Osteoblast (primary cell): Measurements from ENCODE around the gene NKAIN2. TPM values are rescaled to one million over a fixed set of nuclear protein-coding genes. Genes with fewer than 3 reads are reported as not detected.

Experiments
- DNase-seq: peaks from one replicate; pipeline ENCODE4 v3.0.0; 2011; ENCODE audit warnings: low spot score, mixed read lengths; ENCODE audit not compliant: insufficient read length; ENCODE audit errors: missing footprints
- H2AFZ ChIP-seq: 2 replicates; pipeline ENCODE4 v1.6.0; 2011; ENCODE audit warnings: mild to moderate bottlenecking, low read length
- H3K27ac ChIP-seq: 2 replicates; pipeline ENCODE4 v1.5.1; 2011; ENCODE audit warnings: mild to moderate bottlenecking, low read depth, low read length, moderate library complexity
- H3K27me3 ChIP-seq: 2 replicates; pipeline ENCODE4 v1.6.0; 2012; ENCODE audit warnings: mild to moderate bottlenecking, control low read depth, inconsistent platforms, low read length, moderate library complexity; ENCODE audit not compliant: insufficient read depth
- H3K36me3 ChIP-seq: 2 replicates; pipeline ENCODE4 v1.5.1; 2011; ENCODE audit warnings: mild to moderate bottlenecking, low read length, control low read depth, moderate library complexity; ENCODE audit not compliant: insufficient read depth
- H3K4me1 ChIP-seq: 2 replicates; pipeline ENCODE4 v1.5.1; 2011; ENCODE audit warnings: mild to moderate bottlenecking, low read length, control low read depth, moderate library complexity; ENCODE audit not compliant: insufficient read depth
- H3K4me2 ChIP-seq: 2 replicates; pipeline ENCODE4 v1.6.0; 2011; ENCODE audit warnings: mild to moderate bottlenecking, low read length; ENCODE audit not compliant: insufficient read depth
- H3K4me3 ChIP-seq: fragments of 200-600 bp; sonication (generic); 3 replicates; pipeline ENCODE4 v1.5.1; 2012; ENCODE audit warnings: mild to moderate bottlenecking, low read length, inconsistent platforms; ENCODE audit not compliant: insufficient read depth
- H3K79me2 ChIP-seq: 2 replicates; pipeline ENCODE4 v1.6.0; 2012; ENCODE audit warnings: mild to moderate bottlenecking, low read length, control low read depth, inconsistent platforms; ENCODE audit not compliant: insufficient read depth
- H3K9me3 ChIP-seq: 2 replicates; pipeline ENCODE4 v1.5.1; 2011; ENCODE audit warnings: low read depth, low read length, control low read depth
- H4K20me1 ChIP-seq: 2 replicates; pipeline ENCODE4 v1.6.0; 2012; ENCODE audit warnings: mild to moderate bottlenecking, low read length, control low read depth; ENCODE audit not compliant: insufficient read depth
- total RNA-seq: library from RNA; depleted of rRNA; stranded (reverse); fragments of >200 nt; gene quantifications from 2 replicates; pipeline ENCODE4 v1.2.3, GENCODE V29; 2012
- TF ChIP-seq, protein P1 (sequence below): IDR thresholded peaks from 2 replicates; pipeline ENCODE4 v1.5.1; 2011; ENCODE audit warnings: mild to moderate bottlenecking, low read depth, low read length, moderate library complexity; ENCODE audit errors: extremely low read depth

Gene NKAIN2
- total RNA-seq, 1 donor: under 0.01 TPM

DNA sequence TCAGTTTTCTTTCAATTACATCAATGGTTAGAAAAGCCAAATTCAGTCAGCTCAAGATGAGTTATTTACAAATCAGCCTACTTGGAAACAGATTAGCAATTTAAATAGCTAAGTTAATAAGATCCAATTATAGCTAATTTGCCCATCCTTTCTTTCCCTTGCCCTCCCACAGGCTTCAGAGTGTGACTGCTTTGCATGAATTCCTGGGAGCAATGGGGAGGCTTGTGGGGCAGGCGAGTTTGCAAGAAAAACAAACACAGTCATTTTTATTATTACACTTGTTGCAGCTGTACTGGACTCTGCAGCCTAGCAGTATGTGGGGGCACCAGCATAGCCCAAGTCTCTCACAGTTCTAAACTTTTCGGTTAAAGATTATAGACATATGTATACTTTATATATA, 219.0 kb downstream of the NKAIN2 start:
- Histone ChIP-seq H3K36me3 (no peaks in the 10 kb centered on the region), H4K20me1 (no peaks in the 10 kb centered on the region), H3K79me2 (no peaks in the 10 kb centered on the region), H3K4me2 (no peak overlapping the region), H2AFZ (no peak overlapping the region), H3K9me3 (no peaks in the 10 kb centered on the region), H3K27ac (no peak overlapping the region), H3K27me3 (no peaks in the 10 kb centered on the region), H3K4me3 (no peak overlapping the region), H3K4me1 (no peaks in the 10 kb centered on the region)
- no peak for DNase-seq
- TF ChIP-seq, protein P1, sequence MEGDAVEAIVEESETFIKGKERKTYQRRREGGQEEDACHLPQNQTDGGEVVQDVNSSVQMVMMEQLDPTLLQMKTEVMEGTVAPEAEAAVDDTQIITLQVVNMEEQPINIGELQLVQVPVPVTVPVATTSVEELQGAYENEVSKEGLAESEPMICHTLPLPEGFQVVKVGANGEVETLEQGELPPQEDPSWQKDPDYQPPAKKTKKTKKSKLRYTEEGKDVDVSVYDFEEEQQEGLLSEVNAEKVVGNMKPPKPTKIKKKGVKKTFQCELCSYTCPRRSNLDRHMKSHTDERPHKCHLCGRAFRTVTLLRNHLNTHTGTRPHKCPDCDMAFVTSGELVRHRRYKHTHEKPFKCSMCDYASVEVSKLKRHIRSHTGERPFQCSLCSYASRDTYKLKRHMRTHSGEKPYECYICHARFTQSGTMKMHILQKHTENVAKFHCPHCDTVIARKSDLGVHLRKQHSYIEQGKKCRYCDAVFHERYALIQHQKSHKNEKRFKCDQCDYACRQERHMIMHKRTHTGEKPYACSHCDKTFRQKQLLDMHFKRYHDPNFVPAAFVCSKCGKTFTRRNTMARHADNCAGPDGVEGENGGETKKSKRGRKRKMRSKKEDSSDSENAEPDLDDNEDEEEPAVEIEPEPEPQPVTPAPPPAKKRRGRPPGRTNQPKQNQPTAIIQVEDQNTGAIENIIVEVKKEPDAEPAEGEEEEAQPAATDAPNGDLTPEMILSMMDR: no peak

DNA sequence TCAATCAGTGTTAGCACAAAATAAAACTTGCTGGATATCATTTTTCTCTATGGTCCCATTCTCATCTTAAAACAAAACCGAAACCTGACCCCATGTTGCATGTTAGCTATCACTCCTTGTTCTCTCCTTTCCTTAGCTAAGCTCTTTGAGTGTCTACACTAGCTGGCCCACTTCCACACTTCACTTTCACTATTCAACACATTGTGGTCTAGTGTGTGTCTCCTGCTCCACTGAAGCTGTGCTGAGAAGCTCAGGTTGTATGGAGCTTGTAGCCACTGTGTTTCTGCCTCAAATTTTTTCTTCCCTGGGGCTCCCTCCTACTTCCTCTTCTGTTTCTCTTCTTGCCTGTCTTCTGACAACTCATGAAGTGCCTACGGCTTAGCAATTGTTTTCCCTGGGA, 223.0 kb downstream of the NKAIN2 start:
- TF ChIP-seq, protein P1: no peak
- H4K20me1 ChIP-seq: no peaks in the 10 kb centered on the region
- H3K36me3 ChIP-seq: no peaks in the 10 kb centered on the region
- DNase-seq: no peak
- no peaks in the 10 kb centered on the region for H3K79me2 ChIP-seq
- no peak overlapping the region for H3K27ac ChIP-seq
- H2AFZ ChIP-seq: no peak overlapping the region
- no peaks in the 10 kb centered on the region for H3K4me1 ChIP-seq
- H3K9me3 ChIP-seq: no peaks in the 10 kb centered on the region
- H3K27me3 ChIP-seq: no peaks in the 10 kb centered on the region
- no peak overlapping the region for H3K4me2 ChIP-seq
- H3K4me3 ChIP-seq: no peak overlapping the region

DNA sequence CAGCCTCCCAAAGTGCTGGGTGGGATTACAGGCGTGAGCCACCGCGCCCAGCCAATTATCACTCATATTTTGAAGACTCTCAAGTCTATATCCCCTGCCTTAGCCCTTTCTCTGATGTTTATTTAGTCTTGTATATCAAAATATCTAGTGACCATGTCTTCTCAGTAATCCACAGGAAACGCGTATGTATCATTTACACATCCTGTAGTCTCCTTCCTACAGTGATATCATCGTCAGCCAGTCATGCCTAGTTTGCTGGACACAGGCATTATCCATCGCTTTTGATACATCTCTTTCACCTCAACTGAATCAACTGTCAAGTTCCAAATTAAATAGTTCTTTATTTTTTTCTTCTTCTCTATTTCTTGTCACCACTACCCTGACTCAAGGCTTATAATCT, 223.7 kb downstream of the NKAIN2 start:
- Histone ChIP-seq H3K79me2 (no peaks in the 10 kb centered on the region), H3K4me1 (no peaks in the 10 kb centered on the region), H3K4me3 (no peak overlapping the region), H3K27ac (no peak overlapping the region), H3K36me3 (no peaks in the 10 kb centered on the region), H3K4me2 (no peak overlapping the region), H3K9me3 (no peaks in the 10 kb centered on the region), H3K27me3 (no peaks in the 10 kb centered on the region), H2AFZ (no peak overlapping the region), H4K20me1 (no peaks in the 10 kb centered on the region)
- TF ChIP-seq, protein P1: no peak
- no peak for DNase-seq

DNA sequence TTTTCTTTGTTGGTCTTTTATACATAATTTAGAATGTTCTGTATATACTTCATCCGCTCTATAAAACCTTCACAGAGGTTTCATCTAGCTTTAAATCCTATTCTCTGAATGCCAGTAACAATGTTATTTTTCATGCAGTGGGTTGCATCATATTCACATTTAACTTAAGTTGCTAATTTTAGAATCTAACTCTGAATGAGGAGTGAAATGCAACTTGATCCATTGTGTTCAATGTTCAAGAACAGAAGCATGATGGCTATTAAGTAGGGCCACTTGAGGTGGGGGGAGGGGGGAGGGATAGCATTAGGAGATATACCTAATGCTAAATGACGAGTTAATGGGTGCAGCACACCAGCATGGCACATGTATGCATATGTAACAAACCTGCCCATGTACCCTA, 224.5 kb downstream of the NKAIN2 start:
- Histone ChIP-seq H3K4me2 (no peak overlapping the region), H3K4me3 (no peak overlapping the region), H3K27ac (no peak overlapping the region), H3K9me3 (no peaks in the 10 kb centered on the region), H3K27me3 (no peaks in the 10 kb centered on the region), H4K20me1 (no peaks in the 10 kb centered on the region), H3K79me2 (no peaks in the 10 kb centered on the region), H3K4me1 (no peaks in the 10 kb centered on the region), H2AFZ (no peak overlapping the region), H3K36me3 (no peaks in the 10 kb centered on the region)
- TF ChIP-seq, protein P1: no peak
- DNase-seq: no peak
